T-helper 1 cell (primary cell): Measurements from ENCODE around the gene CAMTA1.

ENCODE experiments used
- DNase-seq, 5 donors: peaks; one replicate each; pipeline ENCODE4 v3.0.0-alpha.2; 2012 to 2020

The CAMTA1 gene

GRCh38 chr1:7558921-7559869 is 773.9 kb downstream of the CAMTA1 start:
- no peak for DNase-seq

- no peak for DNase-seq
Observed at GRCh38 chr1:7560128-7560527, 774.9 kb downstream of the CAMTA1 start.

- no peak for DNase-seq
Observed at GRCh38 chr1:7560601-7561181, 775.4 kb downstream of the CAMTA1 start.

- no peak for DNase-seq
Observed at GRCh38 chr1:7561331-7561921, 776.2 kb downstream of the CAMTA1 start.

GRCh38 chr1:7561936-7562728 is 776.9 kb downstream of the CAMTA1 start:
- no peak for DNase-seq

- DNase-seq = no peak
Observed at GRCh38 chr1:7562729-7563605, 777.7 kb downstream of the CAMTA1 start.

- DNase-seq = no peak
Observed at GRCh38 chr1:7564137-7564536, 778.9 kb downstream of the CAMTA1 start.

- no peak for DNase-seq
Observed at GRCh38 chr1:7565099-7565750, 780.0 kb downstream of the CAMTA1 start.

- DNase-seq = no peak
Observed at GRCh38 chr1:7566417-7567375, 781.4 kb downstream of the CAMTA1 start.

- DNase-seq = no peak
Observed at GRCh38 chr1:7567376-7567775, 782.1 kb downstream of the CAMTA1 start.

- DNase-seq = no peak
Observed at GRCh38 chr1:7568053-7568452, 782.8 kb downstream of the CAMTA1 start.

- DNase-seq = no peak
Observed at GRCh38 chr1:7568901-7569524, 783.8 kb downstream of the CAMTA1 start.

- DNase-seq = no peak
Observed at GRCh38 chr1:7570311-7570710, 785.1 kb downstream of the CAMTA1 start.

- no peak for DNase-seq
Observed at GRCh38 chr1:7572654-7573152, 787.4 kb downstream of the CAMTA1 start.

GRCh38 chr1:7573481-7573880 is 788.2 kb downstream of the CAMTA1 start:
- no peak for DNase-seq

- no peak for DNase-seq
Observed at GRCh38 chr1:7574121-7575040, 789.1 kb downstream of the CAMTA1 start.

- no peak for DNase-seq
Observed at GRCh38 chr1:7575041-7575400, 789.8 kb downstream of the CAMTA1 start.

- no peak for DNase-seq
Observed at GRCh38 chr1:7576946-7577657, 791.8 kb downstream of the CAMTA1 start.
